GM21786 (cell line): ENCODE results near the gene ZRANB1.
"Not testable (repeated sequence)": the region's sequence is repeated elsewhere in the genome, so short reads cannot be mapped to it uniquely, and the experiment has no call there.

Experiments used
- ATAC-seq: cut with Tn5 transposase; IDR thresholded peaks from one replicate; pipeline ENCODE4 v1.9.1; 2021; ENCODE audit not compliant: unreplicated experiment

The ZRANB1 gene

DNA sequence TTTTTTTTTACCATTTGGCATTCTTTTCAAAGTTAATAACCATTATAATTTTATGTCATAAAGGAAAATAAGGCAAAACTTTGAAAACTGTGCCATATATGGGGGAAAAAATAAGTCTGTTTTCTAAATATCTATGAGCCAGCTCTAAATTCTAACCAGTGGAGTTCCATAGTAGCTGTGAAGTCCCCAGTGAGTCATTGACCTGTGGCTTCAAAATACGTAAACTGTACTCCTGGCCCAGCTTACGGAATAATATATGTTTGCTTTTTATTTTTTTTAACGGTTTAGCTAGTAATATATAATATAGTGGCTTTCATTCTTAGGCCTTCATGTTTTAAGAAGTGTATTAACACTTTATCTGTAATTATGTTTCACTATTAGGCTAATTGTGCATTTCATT, 20.5 kb downstream of the ZRANB1 start:
- no peak for ATAC-seq

DNA sequence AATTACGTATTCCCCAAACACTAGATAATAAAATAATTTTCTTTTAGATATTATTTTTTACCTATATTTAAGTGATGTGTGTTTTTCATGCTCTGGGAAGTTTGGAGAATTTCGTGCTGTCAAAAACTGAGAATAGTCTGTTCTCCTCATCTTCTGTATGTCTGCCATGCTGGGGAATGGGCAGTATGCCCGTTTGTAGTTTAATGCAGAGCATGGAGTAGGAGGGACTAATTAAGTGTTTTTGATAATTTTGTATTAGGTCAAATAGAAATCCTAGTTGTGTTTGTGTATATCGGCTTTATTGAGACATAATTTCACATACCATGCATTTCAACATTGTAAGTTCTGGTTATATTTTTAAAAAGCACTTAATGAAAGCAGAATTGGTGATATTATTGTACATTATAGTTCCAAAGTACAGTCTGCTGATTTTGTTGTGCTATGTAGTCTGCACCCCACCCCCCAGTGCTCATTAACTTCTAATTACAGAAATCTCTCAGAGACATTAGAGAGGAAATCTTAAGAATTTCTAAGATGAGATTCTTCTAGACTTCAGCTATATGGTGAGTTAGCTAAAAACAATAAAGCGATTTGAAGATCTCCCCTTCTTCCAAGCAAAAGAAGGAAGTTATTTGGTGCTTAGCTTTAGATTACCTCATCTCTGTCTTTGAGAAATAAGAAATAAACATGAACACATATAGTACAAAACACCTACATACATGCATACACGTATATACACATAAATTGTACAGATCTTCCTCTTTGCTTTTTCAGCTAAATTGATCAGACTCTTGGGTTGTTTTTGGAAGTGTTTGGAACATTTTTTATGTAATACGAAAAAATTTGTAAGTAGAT, 22.2 kb downstream of the ZRANB1 start:
- ATAC-seq, result no peak

DNA sequence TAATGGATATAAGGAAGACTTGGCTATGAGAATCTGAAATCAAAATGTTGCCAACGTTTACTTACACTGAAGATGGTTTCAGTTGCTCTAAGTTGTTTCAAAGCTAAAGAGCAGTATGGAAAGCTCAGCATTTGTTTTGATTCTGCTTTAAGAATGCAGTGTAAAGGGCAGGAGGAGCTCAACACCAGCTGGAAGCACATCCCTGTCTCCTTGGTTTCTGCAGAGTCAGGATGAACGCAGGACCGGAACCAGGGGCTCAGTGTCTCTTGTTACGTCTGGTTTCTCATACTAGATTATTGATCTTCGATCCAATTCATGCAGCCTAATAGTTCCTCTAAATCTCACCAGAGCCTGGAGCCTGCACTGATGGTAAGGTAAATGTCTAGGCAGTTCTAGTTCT, 24.1 kb downstream of the ZRANB1 start:
- no peak for ATAC-seq

DNA sequence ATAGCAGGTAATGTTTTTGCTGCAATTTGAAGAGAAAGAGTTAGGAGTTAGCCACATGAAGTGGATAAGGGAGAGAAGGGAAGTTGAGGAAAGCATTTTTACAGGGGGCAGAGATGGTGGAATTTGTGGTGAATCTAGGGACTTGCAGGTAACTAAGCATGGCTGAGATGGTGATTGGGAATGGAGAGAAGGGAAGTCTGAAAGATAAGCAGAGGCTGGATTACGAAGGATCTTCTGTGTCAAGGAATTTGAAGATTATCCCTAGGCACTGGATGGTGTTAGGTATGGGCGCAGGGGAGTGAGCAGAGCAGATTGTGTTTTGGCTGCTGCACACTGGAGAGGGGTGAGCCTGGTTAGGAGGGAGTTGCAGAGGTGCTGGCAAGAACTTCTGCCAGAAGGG, 25.3 kb downstream of the ZRANB1 start:
- ATAC-seq, result no peak

DNA sequence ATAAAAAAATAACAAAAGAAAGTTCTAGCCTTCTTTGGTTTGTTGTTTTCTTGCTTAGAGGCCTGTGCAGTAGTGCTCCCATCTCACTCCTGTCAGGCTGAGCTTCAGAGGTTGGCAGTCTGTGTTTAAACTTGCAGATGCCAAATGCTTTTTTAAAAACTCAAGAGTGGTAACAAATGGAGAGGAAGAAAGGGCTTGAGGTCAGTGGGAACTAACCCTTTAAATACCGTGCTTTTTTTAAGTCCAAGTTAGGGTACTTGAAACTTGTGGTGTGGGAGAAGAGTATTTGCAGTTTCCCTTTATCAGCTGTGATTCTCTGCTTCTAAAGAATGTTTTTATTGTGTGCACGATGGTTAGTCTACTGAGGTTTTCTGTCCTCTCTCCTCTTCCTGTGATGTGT, 29.4 kb downstream of the ZRANB1 start:
- ATAC-seq, result peak; percentile 54

DNA sequence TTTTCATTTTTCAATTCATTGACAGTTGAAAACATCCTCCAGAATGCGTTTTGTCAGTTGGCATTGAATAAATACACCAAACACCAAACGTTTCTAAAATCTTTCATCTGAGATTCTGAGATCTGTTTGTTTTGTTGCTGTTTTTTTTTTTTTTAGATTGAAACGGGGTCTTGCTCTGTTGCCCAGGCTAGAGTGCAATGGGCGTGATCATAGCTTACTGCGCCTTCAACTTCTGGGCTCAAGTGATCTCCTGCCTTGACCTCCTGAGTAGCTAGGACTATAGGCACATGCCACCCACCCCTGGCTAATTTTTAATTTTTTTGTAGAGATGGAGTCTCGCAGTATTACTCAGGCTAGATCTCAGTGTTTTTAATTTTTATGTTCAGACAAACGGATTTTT, 30.7 kb downstream of the ZRANB1 start:
- no peak for ATAC-seq

DNA sequence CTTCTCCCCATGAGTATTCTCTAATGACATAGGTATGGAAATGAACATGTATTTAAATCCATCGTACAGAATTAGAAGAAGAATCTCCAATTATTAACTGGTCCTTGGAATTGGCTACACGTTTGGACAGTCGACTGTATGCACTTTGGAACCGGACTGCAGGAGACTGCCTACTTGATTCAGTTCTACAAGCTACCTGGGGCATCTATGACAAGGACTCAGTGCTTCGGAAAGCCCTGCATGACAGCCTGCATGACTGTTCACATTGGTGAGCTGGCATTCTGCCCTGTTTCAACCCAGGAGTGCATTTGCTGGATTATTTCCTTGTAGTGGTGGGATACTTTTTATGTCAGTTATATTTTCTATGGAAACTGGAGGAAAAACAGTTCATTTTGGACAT, 32.2 kb downstream of the ZRANB1 start:
- no peak for ATAC-seq

DNA sequence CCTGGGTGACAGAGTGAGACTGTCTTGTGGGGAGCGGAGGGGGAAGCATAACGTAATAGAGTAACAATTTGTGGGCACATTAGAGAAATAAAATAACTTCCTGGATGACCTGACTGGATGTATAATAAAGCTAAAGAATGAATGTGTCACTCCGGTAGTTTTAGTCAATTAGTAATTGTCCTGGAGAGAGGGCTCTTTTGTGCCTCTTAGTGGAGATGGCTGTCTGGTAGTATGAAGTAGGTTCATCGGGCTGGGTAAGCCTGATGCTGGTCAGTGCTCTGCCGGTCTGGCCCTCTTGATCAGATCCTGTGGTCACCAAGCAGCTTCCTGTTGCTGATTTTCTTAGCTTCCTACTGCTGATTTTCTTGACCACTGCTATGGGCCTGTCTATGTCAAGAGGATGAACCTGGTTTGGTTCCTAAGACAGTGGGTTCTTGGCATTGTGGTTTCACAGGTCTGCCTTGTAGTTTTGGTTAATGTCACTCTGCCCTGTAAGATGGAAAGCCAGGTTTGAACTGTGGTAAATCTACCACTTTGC, 34.1 kb downstream of the ZRANB1 start:
- peak; percentile 58 for ATAC-seq

DNA sequence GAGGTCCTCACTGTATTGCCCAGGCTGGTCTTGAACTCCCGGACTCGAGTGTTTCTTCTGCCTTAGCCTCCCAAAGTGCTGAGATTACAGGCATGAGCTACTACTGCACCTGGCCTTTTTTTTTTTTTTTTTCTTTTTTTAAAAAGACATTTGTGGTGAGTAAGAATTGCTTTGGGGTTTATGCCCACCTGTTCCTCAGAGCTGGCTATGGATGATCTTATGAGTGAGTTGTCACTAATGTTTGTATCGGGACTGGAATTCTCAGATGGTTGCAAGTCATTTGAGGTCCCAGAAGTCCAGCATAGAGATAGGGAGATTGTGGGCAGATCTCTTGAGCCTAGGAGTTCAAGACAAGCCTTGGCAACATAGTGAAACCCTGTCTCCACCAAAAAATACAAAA, 35.2 kb downstream of the ZRANB1 start:
- ATAC-seq, result no peak

DNA sequence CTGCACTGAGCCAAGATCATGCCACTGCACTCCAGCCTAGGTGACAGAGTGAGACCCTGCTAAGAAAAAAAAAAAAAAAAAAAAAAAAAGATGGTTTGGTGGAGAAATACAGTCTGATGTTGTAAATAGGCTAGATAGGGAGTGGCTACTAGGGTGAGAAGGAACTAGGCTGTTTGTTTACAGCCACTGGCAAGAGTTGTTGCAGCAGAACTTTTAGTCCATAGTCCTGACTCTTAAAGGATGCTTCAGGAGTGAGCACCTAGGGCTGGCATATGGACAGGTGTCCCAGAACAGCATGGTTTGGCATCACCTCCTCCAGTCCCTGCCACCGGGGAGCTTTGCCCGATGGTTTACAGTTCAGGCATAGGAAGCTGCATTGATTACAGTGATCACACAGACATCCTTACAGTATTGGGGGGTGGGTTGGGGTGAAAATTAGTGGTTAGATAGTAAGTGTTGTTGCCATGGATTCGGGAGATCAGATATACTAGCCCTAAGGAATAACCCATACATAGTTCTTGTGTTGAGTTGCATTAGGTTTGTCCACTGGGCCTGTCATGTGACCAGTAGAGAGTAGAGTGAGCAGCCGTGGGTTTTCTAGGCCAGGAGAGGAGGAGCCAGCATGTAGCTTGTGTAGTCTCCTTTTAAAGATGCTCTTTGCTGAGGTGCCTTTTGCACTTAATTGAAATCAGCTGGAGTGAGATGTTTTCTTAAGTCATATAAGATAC, 35.9 kb downstream of the ZRANB1 start:
- no peak for ATAC-seq

DNA sequence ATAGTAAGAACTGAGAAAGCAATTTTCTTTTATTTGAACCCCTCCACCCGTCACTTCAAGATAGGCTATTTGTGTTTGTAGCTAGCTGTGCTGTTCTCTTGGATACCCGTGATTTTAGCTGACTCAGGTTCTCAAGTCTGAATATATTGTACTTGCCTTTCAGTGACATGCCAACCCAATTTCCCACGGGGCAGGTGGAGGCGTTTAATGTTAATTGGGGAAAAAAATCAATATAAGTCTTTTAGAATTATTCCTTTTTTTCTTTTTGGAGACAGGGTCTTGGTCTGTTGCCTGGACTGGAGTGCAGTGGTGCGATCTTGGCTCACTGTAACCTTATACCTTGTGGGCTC, 36.4 kb downstream of the ZRANB1 start:
- ATAC-seq, result no peak

DNA sequence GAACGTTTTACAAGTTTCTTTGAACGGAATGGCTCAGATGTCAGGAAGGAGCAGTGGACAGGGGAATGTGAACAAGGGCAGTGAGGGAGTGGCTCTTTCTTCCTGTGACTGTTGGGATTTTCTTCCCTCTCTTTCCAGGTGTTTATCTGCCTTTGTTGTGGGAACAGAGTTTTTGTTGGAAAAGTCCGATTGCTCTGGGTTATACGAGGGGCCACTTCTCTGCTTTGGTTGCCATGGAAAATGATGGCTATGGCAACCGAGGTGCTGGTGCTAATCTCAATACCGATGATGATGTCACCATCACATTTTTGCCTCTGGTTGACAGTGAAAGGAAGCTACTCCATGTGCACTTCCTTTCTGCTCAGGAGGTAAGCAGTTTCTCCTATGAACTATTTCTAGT, 41.4 kb downstream of the ZRANB1 start:
- ATAC-seq, result no peak

DNA sequence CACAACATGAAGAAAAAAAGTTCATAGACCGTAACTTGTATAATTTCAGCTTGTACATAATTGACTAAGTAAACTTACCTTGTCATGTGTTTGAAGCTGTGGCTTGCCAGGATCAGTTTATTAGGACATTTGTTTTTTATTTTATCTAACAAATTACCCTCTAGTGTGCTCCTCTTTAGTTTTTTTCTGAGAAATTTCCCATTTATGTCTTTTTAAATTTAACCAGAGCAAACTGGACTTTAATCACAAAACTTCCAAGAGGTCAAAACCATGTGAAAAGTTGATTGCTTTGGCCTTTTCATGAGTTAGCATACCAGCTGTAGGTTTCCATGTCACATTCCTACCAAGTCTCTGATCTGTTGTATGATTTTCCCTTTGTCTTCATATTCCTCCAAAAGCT, 42.5 kb downstream of the ZRANB1 start:
- ATAC-seq, result no peak

DNA sequence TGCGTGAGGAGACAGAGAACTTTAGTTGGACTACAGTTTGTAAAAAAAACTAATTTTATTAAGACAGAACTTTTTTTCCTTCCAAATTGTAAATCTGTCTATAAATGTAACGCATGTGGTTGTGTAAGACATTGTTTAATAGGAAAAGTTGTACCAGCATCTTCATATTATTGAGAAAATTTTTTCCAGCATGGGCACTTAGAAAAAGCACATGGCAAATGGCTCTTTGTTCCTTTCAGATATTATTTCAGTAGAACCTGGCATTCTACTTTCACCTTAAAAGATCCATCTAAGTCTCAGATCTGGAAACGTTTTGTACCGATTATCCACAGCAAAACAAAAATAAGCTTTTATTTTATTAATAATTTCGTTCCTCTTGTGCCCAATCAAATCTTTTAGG, 43.2 kb downstream of the ZRANB1 start:
- no peak for ATAC-seq

DNA sequence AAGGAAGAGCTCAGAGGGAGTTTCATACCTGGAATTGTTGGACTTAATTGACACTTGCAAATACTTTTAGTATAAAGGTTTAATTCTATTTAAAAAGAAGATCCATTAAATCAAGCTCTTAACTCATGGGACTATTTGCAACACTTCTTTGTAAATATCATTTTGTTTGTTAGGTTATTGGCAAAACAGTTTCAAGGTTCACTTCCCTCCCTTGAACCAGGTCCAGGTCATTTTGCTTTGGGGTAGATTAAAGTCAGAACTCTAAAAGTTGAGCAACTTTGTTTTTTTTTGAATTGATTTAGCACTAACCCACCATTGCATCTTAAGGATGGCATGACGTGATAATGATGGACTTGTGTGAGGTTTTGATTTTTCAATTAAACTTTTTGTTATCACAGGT, 45.9 kb downstream of the ZRANB1 start:
- ATAC-seq, result no peak

DNA sequence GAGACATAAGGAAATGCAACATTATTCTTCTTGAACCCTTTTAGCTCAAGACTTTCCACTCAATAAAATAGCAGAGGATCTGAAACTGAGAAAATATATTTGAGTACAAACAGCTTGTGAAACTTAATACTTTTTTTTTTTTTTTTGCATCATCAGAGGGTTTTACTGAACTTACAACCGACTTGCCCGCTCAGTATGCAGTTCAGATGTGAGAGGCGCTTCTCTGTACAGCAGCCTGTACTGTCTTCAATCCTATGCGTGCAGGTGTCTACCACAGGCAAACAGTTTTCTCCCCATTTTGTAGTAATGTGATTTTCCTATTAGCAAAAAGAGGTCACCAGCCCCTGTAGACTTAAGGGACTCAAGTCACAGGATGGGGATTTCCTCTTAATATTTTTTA, 46.8 kb downstream of the ZRANB1 start:
- ATAC-seq, result not testable (repeated sequence)

DNA sequence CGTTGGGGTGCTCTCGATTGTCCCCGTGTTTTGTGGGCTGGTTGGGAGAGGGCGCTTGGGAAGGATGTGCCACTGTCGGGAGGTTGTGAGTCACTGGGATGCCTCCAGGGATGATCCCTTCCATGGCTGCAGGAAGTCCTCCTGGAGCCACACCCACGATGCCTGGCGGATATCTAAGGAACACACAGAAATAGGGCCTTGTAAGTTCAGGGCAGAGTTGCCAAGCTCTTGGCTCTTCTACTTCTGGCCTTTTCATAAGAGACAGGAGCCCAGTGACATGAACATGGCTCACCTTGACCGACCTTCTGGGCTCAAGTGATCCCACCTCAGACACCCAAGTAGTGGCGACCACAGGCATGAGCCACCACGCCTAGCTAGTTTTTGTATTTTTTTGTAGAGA, 47.6 kb downstream of the ZRANB1 start:
- ATAC-seq, result no peak

DNA sequence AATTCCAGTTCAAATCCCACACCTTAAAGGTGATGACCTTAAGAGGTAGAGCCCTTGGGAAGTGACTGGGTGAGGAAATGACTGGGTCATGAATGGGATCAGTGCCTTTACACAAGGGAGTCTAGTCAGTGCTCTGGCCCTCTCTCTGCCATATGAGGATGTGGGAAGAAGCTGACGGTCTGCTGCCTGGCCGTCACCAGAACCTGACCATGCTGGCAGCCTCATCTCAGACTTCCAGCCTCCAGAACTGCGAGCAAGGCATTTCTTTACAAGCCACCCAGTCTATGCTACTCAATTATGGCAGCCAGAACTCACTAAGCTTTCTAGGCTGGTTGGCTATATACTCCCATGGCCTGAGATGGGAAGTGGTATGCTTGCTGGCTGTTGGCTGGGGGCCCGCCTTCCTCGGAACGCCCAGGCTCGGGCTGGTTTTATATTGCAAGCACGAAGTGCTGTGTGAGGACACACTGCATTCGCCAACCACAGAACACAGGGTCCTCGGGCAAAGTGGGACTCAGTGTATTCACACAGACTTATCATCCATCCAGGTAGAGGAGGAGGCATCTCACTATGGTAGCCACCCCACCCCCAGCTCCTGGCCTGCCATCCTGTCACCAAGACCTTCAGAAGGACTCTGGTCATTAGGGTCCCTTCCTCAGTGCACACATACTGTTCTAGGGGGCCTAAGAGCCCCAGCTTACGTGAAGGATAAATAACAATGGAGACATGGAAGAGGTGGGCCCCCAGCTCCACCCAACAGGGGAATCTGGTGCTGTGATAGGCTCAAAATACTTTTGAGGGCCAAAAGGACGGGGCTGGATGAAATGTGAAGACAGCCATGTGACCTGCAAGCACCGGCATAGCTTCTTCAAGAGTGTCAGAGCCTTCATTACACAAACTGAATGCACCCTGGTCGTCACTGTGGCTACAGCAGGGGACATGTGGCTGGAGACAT, 49.0 kb downstream of the ZRANB1 start:
- ATAC-seq, result no peak

DNA sequence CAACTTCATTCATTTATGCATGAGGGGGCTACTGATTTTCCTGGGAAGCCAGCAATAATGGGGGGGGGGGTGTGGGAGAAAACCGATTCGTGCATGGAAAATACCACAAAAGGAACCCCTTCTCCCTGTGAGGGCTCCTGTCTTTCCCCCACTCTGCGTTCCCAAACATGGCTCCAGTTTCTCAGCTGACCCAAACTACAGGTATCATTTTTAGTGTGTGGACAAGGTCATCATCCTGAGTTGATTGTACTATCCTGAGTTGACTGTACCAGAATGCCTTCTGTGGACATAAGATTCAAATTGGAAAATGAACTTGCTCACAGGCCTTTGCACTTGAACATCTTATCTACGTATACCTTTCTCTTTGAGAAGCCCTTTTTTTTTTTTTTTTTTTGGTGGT, 49.9 kb downstream of the ZRANB1 start:
- ATAC-seq, result no peak

DNA sequence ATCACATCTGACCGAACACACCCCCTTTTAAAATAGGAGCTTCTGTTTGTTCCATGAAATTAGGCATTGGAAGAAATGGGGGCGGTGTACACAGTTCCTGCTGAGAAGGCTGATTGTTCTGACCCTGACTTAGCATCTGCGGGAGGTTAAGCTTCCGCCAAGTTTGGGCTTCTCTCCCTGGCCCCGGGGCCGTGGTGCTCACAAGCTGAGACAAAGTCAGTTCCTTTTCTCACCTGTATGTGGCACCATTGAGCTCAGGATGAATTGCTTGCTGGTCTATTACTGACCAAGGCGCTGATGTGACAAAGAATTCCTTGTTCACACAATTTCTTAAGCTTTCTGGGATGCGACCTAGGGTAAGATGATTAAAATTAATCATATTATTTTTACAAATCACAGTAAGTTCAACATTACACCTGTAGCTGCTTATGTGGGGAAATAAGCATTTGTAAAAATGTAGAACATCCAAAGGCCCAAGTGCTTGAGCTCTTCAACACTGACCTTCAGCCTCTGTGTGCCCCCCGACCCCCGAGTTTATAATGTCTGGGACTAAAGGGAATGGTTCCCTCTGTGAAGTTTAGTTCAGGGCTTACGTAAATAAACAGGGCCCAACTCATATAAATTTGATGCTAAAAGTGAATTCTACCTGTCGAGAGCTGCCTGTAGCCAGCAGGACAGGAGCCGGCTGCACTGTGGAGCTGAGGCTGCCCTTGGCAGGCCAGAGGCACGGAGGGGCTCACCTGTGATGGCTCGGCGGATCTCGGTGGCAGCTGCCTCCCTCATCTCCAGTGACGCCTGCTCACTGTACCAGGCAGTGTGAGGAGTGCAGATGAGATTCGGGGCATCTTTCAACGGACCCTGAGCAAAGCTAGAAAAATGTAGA, 50.8 kb downstream of the ZRANB1 start:
- ATAC-seq, result no peak
